Testis (tissue), 2 donors: ENCODE results near the gene RNF222.

Source experiments
- CTCF ChIP-seq, 3 experiments: fragments of 450-650 bp in 2 of 3; fragments of 200-600 bp in 1 of 3; sonication (generic) in 1 of 3; IDR thresholded peaks; one replicate each; pipeline ENCODE4 v1.5.1; 2016 to 2019; ENCODE audit warnings: antibody characterized with exemption in 3 of 3, mild to moderate bottlenecking in 2 of 3, moderate library complexity in 1 of 3
- POLR2A ChIP-seq: fragments of 450-650 bp; IDR thresholded peaks from one replicate; pipeline ENCODE4 v1.6.1; 2017; ENCODE audit warnings: antibody characterized with exemption, mild to moderate bottlenecking, moderate library complexity

- TF ChIP-seq CTCF (IDR thresholded peaks at IDR 0.05) (peak; percentile 35 to 56 (median 51)), POLR2A (no peak)
Observed at GRCh38 chr17:8376271-8377067, 21.2 kb downstream of the RNF222 start, which contains the start of gene KRABD2.
